Measurements from ENCODE around the gene SAA4. TPM values are rescaled to one million over a fixed set of nuclear protein-coding genes. Genes with fewer than 3 reads are reported as not detected.
A peak's percentile ranks its signal among the peaks of the same experiment; 100 is the strongest.
"Not testable (repeated sequence)": the region's sequence is repeated elsewhere in the genome, so short reads cannot be mapped to it uniquely, and the experiment has no call there.

The SAA4 gene
- total RNA-seq (2014; rRNA removed; shearing (Covaris generic)), result not detected in 2 replicates

GRCh38 chr11:18236664-18237356 lies at the start of gene SAA4:
Gene SAA4, minus strand, starts transcription at chr11:18236802. Its CDS starts 876 bp downstream, at chr11:18235926.
- peaks cover 11% of the 10 kb centered on the region for H3K27me3 ChIP-seq
- H3K4me1 ChIP-seq, result no peaks in the 10 kb centered on the region
- H3K4me3 ChIP-seq, result no peak within 1 kb of the TSS
- H3K36me3 ChIP-seq, result no peaks in the 10 kb centered on the region
- no peaks in the 10 kb centered on the region; the same call in 1 of the 2 replicates for H3K9me3 ChIP-seq (replicated peaks)
- no peak within 1 kb of the TSS for H3K27ac ChIP-seq
- no peak for DNase-seq

- peaks cover 57% of the 10 kb centered on the region for H3K36me3 ChIP-seq
- no peak overlapping the region for H3K27ac ChIP-seq
- H3K27me3 ChIP-seq, result no peaks in the 10 kb centered on the region
- H3K4me1 ChIP-seq, result no peaks in the 10 kb centered on the region
- DNase-seq, result no peak
- H3K4me3 ChIP-seq, result no peak overlapping the region
- H3K9me3 ChIP-seq (replicated peaks), result no peaks in the 10 kb centered on the region
These were observed 49.2 kb upstream of the SAA4 start for GRCh38 chr11:18285841-18286240.

- peaks cover 58% of the 10 kb centered on the region for H3K36me3 ChIP-seq
- no peaks in the 10 kb centered on the region for H3K9me3 ChIP-seq (replicated peaks)
- no peak overlapping the region for H3K27ac ChIP-seq
- DNase-seq, result no peak
- H3K27me3 ChIP-seq, result no peaks in the 10 kb centered on the region
- no peak overlapping the region for H3K4me3 ChIP-seq
- H3K4me1 ChIP-seq, result no peaks in the 10 kb centered on the region
These were observed 46.0 kb upstream of the SAA4 start for GRCh38 chr11:18282626-18283025.

DNA sequence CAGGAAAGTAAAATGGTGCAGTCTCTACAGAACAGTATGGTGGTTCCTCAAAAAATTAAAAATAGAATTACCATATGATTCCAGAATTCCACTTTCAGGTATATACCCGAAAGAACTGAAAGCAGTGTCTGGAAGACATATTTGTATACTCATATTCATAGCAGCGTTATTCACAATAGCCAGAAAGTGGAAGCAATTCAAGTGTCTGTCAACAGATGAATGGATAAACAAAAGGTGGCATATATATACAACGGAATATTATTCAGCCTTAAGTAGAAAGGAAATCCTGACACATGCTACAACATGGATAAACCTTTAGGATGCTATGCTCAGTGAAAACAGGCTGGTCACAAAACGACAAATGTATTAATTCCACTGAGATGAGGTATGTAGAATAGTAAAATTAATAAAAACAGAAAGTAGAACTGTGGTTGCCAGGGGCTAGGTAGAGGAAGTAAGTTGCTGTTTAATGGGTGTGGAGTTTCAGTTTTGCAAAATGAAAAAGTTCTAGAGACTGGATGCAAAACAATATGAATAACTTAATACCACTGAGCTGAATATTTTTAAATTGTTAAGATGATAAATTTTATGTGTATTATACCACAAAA lies 43.9 kb upstream of the SAA4 start:
- Histone ChIP-seq H3K4me1 (no peaks in the 10 kb centered on the region), H3K27ac (no peak overlapping the region), H3K36me3 (peaks cover 47% of the 10 kb centered on the region), H3K9me3 (replicated peaks) (no peaks in the 10 kb centered on the region), H3K27me3 (no peaks in the 10 kb centered on the region), H3K4me3 (no peak overlapping the region)
- DNase-seq, result no peak

- Histone ChIP-seq H3K27ac (no peak overlapping the region), H3K4me1 (no peaks in the 10 kb centered on the region), H3K36me3 (peaks cover 32% of the 10 kb centered on the region), H3K4me3 (no peak overlapping the region), H3K9me3 (replicated peaks) (no peaks in the 10 kb centered on the region), H3K27me3 (no peaks in the 10 kb centered on the region)
- DNase-seq, result no peak
These were observed 41.1 kb upstream of the SAA4 start for GRCh38 chr11:18277565-18278271.

DNA sequence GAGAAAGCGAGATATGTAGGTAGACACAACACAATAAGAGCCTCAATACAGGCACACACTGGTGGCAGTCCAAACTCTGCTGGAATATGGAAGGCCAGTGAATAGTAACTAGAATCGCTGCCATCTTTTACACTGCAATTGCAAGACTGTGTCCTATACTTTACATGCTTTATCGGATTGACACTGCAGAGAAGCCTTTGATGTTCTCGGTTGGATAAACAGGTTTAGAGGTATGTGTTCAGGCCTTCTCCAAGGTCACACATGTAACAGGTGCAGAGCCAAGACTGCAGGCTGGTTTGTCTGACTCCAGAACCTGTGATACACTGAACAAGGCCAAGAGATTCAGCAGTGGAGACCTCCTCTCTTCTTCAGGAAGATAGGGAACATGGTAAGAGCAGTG lies 34.6 kb upstream of the SAA4 start:
- no peaks in the 10 kb centered on the region for H3K36me3 ChIP-seq
- H3K4me1 ChIP-seq, result no peaks in the 10 kb centered on the region
- no peaks in the 10 kb centered on the region for H3K9me3 ChIP-seq (replicated peaks)
- H3K27ac ChIP-seq, result no peak overlapping the region
- H3K27me3 ChIP-seq, result no peaks in the 10 kb centered on the region
- no peak for DNase-seq
- H3K4me3 ChIP-seq, result no peak overlapping the region

DNA sequence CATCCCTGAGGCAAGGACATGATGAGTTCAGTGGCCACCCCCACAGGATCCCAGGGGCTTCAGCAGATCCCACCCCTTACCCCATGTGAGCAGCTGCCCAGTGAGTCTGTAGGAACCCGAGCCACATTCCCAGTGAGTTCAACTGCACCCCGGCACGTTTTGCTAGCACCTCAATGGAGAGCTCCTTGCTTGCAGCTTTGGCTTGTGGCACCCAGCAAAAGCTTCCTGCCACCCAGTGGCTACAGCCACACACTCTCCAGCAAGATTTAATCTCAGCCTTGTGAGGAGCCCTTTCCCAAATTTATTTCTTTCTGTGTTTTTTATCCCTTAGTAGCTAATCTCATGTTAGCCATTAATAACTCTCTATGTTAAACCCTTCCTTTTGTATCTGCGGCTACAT lies 33.5 kb upstream of the SAA4 start:
- no peak for DNase-seq
- Histone ChIP-seq H3K36me3 (no peaks in the 10 kb centered on the region), H3K27ac (no peak overlapping the region)

DNA sequence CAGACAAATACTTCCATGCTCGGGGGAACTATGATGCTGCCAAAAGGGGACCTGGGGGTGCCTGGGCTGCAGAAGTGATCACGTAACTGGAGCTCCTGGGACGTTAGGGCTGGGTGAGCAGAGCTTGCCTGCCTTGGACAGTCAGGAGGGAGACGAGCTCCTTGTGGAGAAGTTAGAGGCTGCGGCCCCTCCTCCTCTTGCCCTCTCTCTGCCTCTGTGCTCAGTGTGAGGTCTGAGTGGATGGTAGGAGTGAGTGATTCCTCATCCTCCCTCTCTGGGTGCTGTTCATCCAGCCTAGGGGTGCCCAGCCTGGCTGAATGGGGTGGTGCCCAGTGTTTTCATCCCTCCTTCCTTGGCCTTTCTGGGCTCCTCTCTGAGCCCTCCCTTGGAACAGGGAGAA lies 32.6 kb upstream of the SAA4 start:
- H3K9me3 ChIP-seq (replicated peaks); H3K4me1 ChIP-seq; DNase-seq; H3K27ac ChIP-seq; H3K36me3 ChIP-seq; H3K27me3 ChIP-seq; H3K4me3 ChIP-seq: not testable (repeated sequence)

More for the DNA sequence above, 33.5 kb upstream of the SAA4 start:
- H3K27me3 ChIP-seq, result no peaks in the 10 kb centered on the region
- H3K4me1 ChIP-seq, result no peaks in the 10 kb centered on the region
- no peaks in the 10 kb centered on the region for H3K9me3 ChIP-seq (replicated peaks)
- H3K4me3 ChIP-seq, result no peak overlapping the region

DNA sequence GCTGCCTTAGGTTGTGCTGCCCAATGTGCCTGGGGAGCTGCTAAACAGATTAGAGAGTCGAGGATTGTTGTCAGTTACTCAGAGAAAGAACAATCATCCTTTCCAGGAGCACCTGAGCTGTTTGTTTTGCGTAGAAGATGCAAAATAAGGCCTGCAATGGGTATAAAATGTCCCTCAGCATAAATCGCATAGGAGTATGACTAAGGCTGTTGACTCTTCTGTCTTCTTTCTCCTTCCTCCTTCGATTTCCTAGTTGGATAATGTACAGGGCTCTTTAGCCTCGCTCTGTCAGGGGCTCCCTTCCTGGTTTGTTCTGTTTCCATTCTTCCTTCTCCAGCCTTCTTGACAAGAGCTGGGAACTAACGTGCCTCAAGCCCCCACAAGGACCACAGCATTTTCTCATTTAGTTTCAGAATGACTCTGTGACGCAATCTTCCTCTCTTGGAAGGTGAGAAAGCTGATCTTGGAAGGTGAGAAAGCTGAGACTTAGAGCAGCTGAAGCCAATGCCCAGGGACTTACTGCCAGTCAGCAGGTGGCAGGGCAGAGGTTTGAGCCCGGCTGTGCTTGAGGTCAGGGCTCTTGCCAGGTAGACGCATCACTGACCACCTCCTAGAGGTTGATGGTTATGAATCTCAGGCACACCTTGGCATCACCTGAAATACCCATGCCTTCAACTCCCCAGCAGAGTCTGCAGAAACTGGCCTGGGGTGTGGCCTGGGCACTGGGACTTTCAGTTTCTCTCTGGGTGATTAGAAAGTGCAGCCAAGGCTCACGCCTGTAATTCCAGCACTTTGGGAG lies 30.9 kb upstream of the SAA4 start:
- H3K27ac ChIP-seq; H3K9me3 ChIP-seq (replicated peaks); H3K4me3 ChIP-seq; H3K27me3 ChIP-seq; DNase-seq; H3K4me1 ChIP-seq; H3K36me3 ChIP-seq: not testable (repeated sequence)

GRCh38 chr11:18265949-18266348 lies 29.3 kb upstream of the SAA4 start, which contains the start of gene SAA1:
Gene SAA1, plus strand, starts transcription at chr11:18266264. Its CDS starts 624 bp downstream, at chr11:18266888.
- Histone ChIP-seq H3K4me1 (no peaks in the 10 kb centered on the region; the same call in 1 of the 2 replicates), H3K36me3 (no peaks in the 10 kb centered on the region), H3K9me3 (replicated peaks) (no peaks in the 10 kb centered on the region), H3K27me3 (no peaks in the 10 kb centered on the region), H3K27ac (no peak within 1 kb of the TSS), H3K4me3 (no peak within 1 kb of the TSS)
- DNase-seq, result no peak

DNA sequence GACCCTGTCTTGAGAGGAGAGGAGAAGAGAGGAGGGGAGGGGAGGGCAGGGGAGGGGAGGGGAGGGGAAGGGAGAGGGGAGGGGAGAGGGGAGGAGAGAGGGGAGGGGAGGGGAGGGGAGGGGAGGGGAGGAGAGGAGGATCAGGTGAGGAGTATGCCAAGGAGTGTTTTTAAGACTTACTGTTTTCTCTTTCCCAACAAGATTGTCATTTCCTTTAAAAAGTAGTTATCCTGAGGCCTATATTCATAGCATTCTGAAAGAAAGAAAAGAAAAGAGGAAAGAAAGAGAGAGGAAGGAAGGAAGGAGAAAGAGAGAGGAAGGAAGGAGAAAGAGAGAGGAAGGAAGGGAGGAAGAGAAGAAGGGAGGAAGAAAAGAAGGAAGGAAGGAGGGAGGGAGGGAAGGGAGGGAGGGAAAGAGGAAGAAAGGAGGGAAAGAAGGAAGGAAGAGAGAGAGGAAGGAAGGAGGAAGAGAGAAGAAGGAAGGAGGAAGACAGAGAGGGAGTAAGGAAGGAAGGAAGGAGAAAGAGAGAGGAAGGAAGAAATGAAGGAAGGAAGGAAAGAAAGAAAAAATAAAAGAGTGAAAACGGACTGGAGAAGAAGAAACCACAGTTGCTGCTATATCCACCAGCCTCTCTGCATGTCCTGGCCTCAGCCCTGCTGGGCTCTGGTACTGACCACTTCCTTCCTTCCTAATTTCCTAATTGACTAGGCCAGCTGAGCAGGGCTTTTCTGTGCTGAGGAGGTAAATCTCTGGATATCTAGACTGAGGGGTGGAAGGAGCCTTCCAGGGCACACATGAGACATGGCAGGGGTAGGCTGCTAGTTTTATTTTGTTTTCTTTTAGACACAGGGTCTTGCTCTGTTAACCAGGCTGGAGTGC lies 28.3 kb upstream of the SAA4 start:
- Histone ChIP-seq H3K27ac (no peak overlapping the region), H3K9me3 (replicated peaks) (no peaks in the 10 kb centered on the region), H3K27me3 (peaks cover 5% of the 10 kb centered on the region; the same call in 1 of the 2 replicates), H3K4me1 (no peaks in the 10 kb centered on the region; the same call in 1 of the 2 replicates), H3K36me3 (no peaks in the 10 kb centered on the region), H3K4me3 (no peak overlapping the region)
- peak; percentile 46 for DNase-seq

DNA sequence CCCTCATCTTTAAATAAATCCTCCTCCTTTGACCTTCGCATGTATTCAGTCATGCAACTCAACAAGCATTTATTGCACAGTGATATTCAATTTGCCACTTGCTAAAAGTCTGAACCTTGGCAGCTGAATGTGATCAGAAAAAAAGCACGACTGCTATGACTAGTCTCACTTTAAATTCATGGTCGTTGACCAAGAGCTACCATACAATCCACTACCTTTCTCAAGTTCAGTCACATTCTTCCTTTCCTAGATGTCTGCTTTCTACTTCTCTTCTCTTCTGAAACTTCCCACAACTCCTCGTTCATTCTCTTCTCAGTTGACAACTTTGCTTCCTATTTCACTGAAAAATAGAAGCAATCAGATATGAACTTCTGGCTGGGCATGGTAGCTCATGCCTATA lies 27.4 kb upstream of the SAA4 start:
- no peaks in the 10 kb centered on the region for H3K9me3 ChIP-seq (replicated peaks)
- no peak overlapping the region for H3K4me3 ChIP-seq
- H3K4me1 ChIP-seq, result no peaks in the 10 kb centered on the region; the same call in 1 of the 2 replicates
- peaks cover 6% of the 10 kb centered on the region; the same call in 1 of the 2 replicates for H3K27me3 ChIP-seq
- no peaks in the 10 kb centered on the region for H3K36me3 ChIP-seq
- H3K27ac ChIP-seq, result no peak overlapping the region
- DNase-seq, result no peak

- not testable (repeated sequence) for H3K9me3 ChIP-seq (replicated peaks); DNase-seq
These were observed 26.2 kb upstream of the SAA4 start for GRCh38 chr11:18262681-18263350.

More at GRCh38 chr11:18262681-18263350, 26.2 kb upstream of the SAA4 start:
- H3K4me3 ChIP-seq, H3K27me3 ChIP-seq, H3K4me1 ChIP-seq, H3K27ac ChIP-seq, H3K36me3 ChIP-seq: not testable (repeated sequence)

Data from SJCRH30 (cell line).